GM18520 (cell line): ENCODE data around the gene M6PR.
"Not testable (repeated sequence)": the region's sequence is repeated elsewhere in the genome, so short reads cannot be mapped to it uniquely, and the experiment has no call there.

ENCODE experiments used
- ATAC-seq: cut with Tn5 transposase; IDR thresholded peaks from one replicate; pipeline ENCODE4 v1.9.1; 2021; ENCODE audit not compliant: unreplicated experiment

M6PR gene

DNA sequence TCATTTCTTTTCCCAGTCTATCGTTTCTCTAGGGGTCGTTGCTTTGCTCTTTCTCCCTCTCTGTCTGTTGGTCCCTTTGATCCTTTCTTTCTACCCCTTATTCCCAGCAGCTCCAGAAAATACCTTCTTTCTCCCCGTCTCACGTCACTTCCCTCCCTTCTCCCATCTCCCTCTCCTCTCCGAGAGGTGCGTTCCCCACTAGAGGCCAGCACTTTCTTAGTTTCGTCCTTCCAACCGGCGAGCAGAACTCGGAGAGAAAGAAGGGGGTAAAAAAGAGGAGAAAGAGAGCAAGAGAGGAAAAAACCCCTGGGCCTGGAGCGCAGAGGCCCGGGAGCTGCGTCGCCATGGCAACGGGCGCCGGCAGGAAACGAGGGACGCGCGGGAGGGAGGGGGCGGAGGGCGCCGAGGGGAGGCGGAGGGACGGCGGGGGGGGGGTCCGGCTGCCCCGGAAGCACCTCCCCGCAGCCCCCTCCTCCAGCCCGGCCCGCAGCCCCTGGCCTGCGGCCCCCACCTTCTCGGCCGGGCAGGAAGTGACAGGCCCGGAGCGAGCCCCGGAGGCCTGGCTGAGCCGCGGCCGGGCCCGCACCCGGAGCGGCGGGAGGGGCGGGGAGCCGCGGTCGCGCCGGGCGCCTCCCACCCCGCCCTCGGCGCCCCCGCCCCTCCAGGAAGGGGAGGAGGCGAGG lies 35.3 kb downstream of the M6PR start, which contains the start of gene PHC1:
PHC1 (plus strand) TSS at position 477 of the 683 bp plus-strand sequence. CDS start 3,169 bp downstream, outside the sequence.
- peak; percentile 40 for ATAC-seq

DNA sequence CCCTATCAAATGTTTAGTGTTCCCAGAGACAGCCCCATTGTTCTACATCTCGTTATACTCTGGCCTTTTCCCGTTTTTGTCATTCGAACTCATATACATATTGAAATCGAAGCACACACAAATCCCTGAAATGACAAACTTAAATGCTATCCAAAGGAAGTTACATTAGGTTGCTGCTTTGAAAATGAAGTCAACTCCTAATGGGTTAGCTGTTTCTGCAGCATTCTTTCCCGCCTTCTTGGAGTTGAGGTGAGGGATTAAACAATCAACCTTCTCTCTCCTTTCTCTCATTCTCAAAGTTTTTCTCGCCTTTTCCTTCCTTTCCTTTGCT lies 35.8 kb downstream of the M6PR start:
- ATAC-seq, result no peak

DNA sequence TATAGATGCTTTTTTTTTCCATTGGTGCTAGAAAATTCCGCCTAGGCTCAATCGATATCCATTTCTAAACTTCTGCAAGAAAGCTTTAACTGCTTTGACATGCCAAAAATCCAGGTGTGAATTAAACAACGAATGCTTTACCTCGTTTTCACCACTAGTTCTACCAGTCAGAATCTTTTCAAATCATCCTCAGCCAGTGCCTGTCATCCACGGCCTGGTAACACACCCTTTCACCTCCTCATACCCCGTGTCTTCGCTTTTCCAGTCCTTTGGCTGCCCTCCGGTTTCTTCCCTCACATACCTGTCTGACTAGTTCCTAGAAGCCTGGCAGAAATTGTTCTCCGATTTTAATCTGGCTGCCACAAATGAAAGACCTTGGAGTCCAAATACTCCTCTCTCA lies 36.5 kb downstream of the M6PR start:
- no peak for ATAC-seq

DNA sequence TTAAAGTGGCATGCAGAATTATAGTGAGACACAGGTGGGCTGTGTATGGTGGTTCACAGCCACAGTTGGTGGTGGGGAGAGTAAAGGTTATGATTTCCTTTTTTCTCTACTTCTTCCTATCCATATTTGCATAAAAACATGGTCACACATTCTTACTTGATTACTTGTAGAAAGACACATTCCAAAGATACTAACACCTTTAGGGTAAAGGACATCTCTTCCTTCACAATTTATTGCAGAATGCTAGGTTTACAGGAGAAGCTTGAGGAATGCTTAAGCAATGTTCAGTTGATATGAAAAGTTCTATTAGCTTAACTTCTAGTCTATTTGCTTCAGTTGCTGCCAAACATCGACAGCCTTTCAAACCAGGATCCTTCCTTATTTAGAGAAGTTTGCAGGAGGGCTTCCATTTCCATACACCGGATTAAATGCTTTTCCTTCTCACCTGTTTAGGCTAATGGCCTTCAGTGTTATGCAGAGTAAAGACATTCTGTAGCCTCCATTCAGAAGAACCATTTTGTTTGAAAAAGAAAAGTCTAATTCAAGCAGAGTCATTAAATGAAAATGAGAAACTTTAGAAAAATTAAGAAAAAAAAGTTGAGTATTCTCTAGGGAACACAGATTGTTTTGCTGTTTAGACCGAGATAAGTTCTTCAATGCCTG lies 37.7 kb downstream of the M6PR start:
- no peak for ATAC-seq

GRCh38 chr12:8909752-8910151 lies 39.7 kb downstream of the M6PR start:
- no peak for ATAC-seq

DNA sequence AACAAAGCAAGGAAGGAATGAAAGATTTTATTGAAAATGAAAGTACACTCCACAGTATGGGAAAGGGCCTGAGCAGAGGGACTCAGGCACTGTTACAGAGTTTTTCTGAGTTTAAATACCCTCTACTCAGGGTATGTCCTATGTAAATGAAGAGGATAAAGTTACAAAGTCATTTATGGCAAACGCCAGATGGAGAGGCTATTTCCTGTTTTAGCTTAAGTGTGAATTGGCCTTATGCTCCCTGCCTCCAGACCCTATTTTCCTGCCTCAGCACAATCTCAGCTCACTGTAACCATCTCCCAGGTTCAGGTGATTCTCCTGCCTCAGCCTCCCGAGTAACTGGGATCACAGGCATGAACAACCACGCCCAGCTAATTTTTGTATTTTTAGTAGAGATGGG lies 41.9 kb downstream of the M6PR start:
- no peak for ATAC-seq

DNA sequence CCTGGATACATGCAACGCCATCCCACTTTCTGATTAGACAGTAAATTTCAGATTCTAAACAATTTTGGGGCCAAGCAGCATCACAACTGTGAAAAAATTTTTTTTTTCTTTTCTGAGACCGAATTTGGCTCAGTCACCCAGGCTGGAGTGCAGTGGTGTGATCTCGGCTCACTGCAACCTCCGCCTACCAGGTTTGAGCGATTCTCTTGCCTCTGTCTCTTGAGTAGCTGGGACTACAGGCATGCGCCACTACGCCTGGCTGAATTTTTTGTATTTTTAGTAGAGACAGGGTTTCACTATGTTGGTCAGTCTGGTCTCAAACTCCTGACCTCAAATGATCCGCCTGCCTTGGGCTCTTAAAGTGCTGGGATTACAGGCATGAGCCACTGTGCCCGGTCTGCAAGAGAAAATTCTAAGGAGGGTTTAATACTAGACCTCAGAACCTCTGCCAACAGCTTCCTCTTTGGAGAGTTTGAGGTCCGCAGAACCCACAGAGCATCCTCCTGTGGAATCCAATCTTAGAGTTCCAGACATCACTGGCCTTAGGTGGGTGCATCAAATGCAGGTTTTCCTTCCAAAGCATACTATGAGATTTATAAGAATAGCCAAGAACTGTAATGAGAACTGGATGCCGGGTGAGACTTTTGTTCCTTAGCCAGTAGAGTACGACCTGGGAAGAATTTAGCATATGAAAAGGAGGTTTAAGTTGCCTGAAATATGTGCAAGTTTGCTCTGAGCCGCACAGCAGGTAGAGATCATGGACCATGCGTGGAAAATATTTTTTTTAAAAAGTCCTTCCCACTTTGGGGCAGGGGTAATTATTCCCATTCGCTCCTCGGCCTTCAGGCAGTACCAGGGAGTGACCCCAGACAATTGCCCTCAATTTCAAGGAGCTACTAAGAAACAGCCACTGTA lies 42.9 kb downstream of the M6PR start:
- no peak for ATAC-seq

DNA sequence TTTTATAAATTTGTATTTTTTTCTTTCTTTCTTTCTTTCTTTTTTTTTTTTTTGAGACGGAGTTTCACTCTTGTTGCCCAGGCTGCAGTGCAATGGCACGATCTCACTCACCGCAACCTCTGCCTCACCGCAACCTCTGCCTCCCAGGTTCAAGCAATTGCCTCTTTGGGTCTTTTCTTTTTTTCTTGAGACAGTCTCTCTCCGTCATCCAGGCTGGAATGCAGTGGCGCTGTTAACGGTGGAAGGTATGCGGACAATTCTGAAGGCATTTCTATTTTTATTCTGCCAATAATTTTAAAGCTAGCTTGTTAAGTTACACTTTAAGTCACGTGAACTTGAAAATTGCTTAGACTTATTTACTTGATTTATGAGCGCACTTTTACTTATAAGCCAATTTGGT lies 43.9 kb downstream of the M6PR start:
- ATAC-seq, result no peak

DNA sequence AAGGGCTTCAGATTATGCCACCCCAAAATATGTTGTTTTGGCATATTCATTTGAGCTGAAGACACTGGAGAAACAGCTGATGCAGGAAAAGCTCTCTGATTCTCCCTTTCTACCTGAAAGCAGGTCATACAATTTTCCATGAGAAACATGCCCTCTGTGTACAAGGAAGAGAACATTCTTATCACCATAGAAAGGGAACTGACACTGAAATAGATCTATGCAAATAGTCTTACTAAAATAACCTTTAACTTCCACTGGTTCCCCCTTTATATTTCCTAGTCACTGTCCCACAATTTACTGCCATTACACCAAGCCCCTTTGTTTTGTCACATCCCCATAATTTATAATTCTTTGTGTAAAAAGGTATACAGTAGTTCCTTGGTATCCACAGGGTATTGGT lies 44.8 kb downstream of the M6PR start:
- ATAC-seq, result no peak

GRCh38 chr12:8903646-8904045 lies 45.8 kb downstream of the M6PR start:
- ATAC-seq, result no peak

DNA sequence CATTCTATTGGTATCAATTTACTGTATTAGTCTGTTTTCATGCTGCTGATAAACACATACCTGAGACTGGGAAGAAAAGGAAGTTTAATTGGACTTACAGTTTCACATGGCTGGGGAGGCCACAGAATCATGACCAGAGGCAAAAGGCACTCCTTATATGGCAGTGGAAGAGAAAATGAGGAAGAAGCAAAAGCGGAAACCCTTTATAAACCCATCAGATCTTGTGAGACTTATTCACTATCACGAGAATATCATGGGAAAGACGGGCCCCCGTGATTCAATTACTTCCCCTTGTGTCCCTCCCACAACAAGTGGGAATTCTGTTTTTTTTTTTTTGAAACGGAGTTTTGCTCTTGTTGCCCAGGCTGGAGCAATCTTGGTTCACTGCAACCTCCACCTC lies 46.7 kb downstream of the M6PR start:
- not testable (repeated sequence) for ATAC-seq

GRCh38 chr12:8899830-8900229 lies 49.6 kb downstream of the M6PR start:
- ATAC-seq, result no peak

DNA sequence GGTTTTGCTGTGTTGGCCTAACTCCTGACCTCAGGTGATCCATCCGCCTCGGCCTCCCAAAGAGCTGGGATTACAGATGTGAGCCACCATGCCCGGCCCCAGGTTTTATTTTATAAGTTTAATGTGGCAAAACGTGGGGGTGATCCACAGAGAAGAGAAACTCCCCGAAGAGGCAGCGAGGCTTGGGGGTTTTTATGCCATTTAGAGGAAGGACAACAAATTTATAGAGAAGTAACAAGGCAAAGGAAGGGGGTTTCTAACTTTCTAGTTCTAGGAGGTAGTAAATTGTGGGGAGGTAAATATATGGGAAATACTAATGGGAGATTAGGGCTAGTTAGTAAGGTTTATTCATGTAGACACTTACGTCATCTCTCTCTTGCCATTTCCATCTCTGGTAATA lies 52.4 kb downstream of the M6PR start:
- no peak for ATAC-seq

- no peak for ATAC-seq
These were observed 54.5 kb downstream of the M6PR start for GRCh38 chr12:8894986-8895385.

DNA sequence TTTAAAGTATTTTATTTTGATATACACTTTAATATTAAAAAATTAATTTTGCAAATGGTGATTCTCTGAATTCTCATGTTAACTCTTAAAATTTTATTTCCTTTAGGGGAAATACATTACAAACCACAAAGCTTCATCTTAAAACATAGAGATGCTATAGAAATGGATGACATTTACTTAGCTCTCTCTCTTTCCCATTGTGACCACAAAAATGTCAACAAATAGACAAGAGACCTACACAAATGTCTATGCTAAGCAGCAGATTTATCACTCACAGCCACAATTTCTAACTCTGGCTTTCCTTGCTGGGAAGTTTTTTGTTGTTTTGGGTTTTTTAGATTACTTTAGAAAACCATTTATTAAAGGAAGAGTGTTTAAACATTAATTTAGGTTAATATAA lies 55.1 kb downstream of the M6PR start:
- ATAC-seq, result no peak

GRCh38 chr12:8891976-8892375 lies 57.5 kb downstream of the M6PR start:
- no peak for ATAC-seq
